HepG2 (cell line): ENCODE results near the gene SEC61A2. TPM values are rescaled to one million over a fixed set of nuclear protein-coding genes. Genes with fewer than 3 reads are reported as not detected.

Experiments
- AHR ChIP-seq: IDR thresholded peaks from 2 replicates; pipeline ENCODE4 v1.6.1; 2018; ENCODE audit warnings: missing genetic modification reagents, missing compliant biosample characterization
- AKAP8 ChIP-seq: sonication (generic); formaldehyde crosslinking; IDR thresholded peaks from 2 replicates; pipeline ENCODE4 v1.5.1; 2020; ENCODE audit warnings: mild to moderate bottlenecking, missing genetic modification reagents
- ATF7-NPFF ChIP-seq: sonication (generic); formaldehyde crosslinking; IDR thresholded peaks from 2 replicates; pipeline ENCODE4 v1.8.1; 2023; ENCODE audit warnings: mild to moderate bottlenecking, low read depth, missing genetic modification reagents, moderate library complexity
- HOMEZ ChIP-seq: IDR thresholded peaks from 2 replicates; pipeline ENCODE4 v1.6.1; 2016; ENCODE audit warnings: low read depth
- ISL2 ChIP-seq: sonication (generic); formaldehyde crosslinking; IDR thresholded peaks from 2 replicates; pipeline ENCODE4 v1.5.0; 2020; ENCODE audit warnings: missing genetic modification reagents
- KDM4B ChIP-seq: sonication (generic); formaldehyde crosslinking; IDR thresholded peaks from 2 replicates; pipeline ENCODE4 v1.4.0; 2020; ENCODE audit warnings: missing genetic modification reagents
- KDM5B ChIP-seq: sonication (generic); formaldehyde crosslinking; IDR thresholded peaks from 2 replicates; pipeline ENCODE4 v1.4.0; 2020; ENCODE audit warnings: missing genetic modification reagents, mild to moderate bottlenecking, borderline replicate concordance
- KDM6A ChIP-seq: IDR thresholded peaks from 2 replicates; pipeline ENCODE4 v1.6.1; 2016; ENCODE audit warnings: low read depth
- KMT2A ChIP-seq: sonication (generic); formaldehyde crosslinking; IDR thresholded peaks from 2 replicates; pipeline ENCODE4 v1.4.0; 2020; ENCODE audit warnings: missing genetic modification reagents
- MNT ChIP-seq: fragments of 450-650 bp; IDR thresholded peaks from 2 replicates; pipeline ENCODE4 v1.6.1; 2016
- SALL1 ChIP-seq: sonication (generic); formaldehyde crosslinking; IDR thresholded peaks from 2 replicates; pipeline ENCODE4 v1.8.0; 2022; ENCODE audit warnings: mild to moderate bottlenecking, missing genetic modification reagents
- SOX13 ChIP-seq, 3 experiments: fragments of 450-650 bp in 1 of 3; sonication (generic) in 1 of 3; formaldehyde crosslinking in 1 of 3; IDR thresholded peaks in 2 of 3; conservative IDR thresholded peaks in 1 of 3; 2 replicates each; pipeline versions ENCODE4 v1.5.0 to v1.6.1; 2016 to 2020; ENCODE audit warnings: antibody characterized with exemption in 1 of 3, mild to moderate bottlenecking in 1 of 3, missing compliant biosample characterization in 1 of 3, missing genetic modification reagents in 1 of 3, moderate library complexity in 1 of 3
- TRIM24 ChIP-seq: sonication (generic); formaldehyde crosslinking; IDR thresholded peaks from 2 replicates; pipeline ENCODE4 v1.8.0; 2022; ENCODE audit warnings: mild to moderate bottlenecking, missing genetic modification reagents
- ZC3H13 ChIP-seq: sonication (generic); formaldehyde crosslinking; IDR thresholded peaks from 2 replicates; pipeline ENCODE4 v1.8.1; 2023; ENCODE audit warnings: mild to moderate bottlenecking, missing genetic modification reagents, moderate library complexity
- ZNF234 ChIP-seq: sonication (generic); formaldehyde crosslinking; conservative IDR thresholded peaks from 2 replicates; pipeline ENCODE4 v1.5.1; 2020; ENCODE audit warnings: mild to moderate bottlenecking, missing genetic modification reagents
- ZNF256 ChIP-seq: sonication (generic); formaldehyde crosslinking; conservative IDR thresholded peaks from 2 replicates; pipeline ENCODE4 v1.4.0; 2020; ENCODE audit warnings: missing genetic modification reagents
- ZNF280D ChIP-seq: sonication (generic); formaldehyde crosslinking; IDR thresholded peaks from 2 replicates; pipeline ENCODE4 v1.5.1; 2020; ENCODE audit warnings: mild to moderate bottlenecking, missing genetic modification reagents
- ZNF710 ChIP-seq: sonication (generic); formaldehyde crosslinking; IDR thresholded peaks from 2 replicates; pipeline ENCODE4 v1.5.0; 2020; ENCODE audit warnings: mild to moderate bottlenecking, missing genetic modification reagents, borderline replicate concordance
- ZNF75D ChIP-seq: sonication (generic); formaldehyde crosslinking; IDR thresholded peaks from 2 replicates; pipeline ENCODE4 v1.8.1; 2023; ENCODE audit warnings: missing genetic modification reagents, mild to moderate bottlenecking, borderline replicate concordance
- ZSCAN21 ChIP-seq: sonication (generic); formaldehyde crosslinking; IDR thresholded peaks from 2 replicates; pipeline ENCODE4 v1.8.0; 2022; ENCODE audit warnings: mild to moderate bottlenecking, missing genetic modification reagents, moderate library complexity, borderline replicate concordance
- polyA plus RNA-seq, 8 experiments: library from polyadenylated mRNA; depleted of rRNA in 3 of 8; stranded (reverse) in 7 of 8; unstranded in 1 of 8; fragments of >200 nt; fragmentation: Illumina TruSeq in 4 of 8; extraction: Trizol in 4 of 8; gene quantifications; 2 replicates each; pipeline versions ENCODE4 v1.2.1 to v1.2.3, GENCODE V29; 2011 to 2016; ENCODE audit warnings: low read depth in 4 of 8, missing spikeins in 1 of 8, mixed read lengths in 1 of 8; ENCODE audit not compliant: insufficient read depth in 1 of 8
- total RNA-seq, 5 experiments: library from RNA; depleted of rRNA; stranded (reverse); fragments of >200 nt; fragmentation: Illumina TruSeq; extraction: Trizol; gene quantifications; 2 replicates each; pipeline ENCODE4 v1.2.3, GENCODE V29; 2016; ENCODE audit warnings: low read depth in 1 of 5

The SEC61A2 gene
- total and polyA plus RNA-seq, 2 of the 13 experiments (the other 11 are each of a cell fraction or from before 2014, with no cell fraction given): 5.5 to 7.4 TPM

DNA sequence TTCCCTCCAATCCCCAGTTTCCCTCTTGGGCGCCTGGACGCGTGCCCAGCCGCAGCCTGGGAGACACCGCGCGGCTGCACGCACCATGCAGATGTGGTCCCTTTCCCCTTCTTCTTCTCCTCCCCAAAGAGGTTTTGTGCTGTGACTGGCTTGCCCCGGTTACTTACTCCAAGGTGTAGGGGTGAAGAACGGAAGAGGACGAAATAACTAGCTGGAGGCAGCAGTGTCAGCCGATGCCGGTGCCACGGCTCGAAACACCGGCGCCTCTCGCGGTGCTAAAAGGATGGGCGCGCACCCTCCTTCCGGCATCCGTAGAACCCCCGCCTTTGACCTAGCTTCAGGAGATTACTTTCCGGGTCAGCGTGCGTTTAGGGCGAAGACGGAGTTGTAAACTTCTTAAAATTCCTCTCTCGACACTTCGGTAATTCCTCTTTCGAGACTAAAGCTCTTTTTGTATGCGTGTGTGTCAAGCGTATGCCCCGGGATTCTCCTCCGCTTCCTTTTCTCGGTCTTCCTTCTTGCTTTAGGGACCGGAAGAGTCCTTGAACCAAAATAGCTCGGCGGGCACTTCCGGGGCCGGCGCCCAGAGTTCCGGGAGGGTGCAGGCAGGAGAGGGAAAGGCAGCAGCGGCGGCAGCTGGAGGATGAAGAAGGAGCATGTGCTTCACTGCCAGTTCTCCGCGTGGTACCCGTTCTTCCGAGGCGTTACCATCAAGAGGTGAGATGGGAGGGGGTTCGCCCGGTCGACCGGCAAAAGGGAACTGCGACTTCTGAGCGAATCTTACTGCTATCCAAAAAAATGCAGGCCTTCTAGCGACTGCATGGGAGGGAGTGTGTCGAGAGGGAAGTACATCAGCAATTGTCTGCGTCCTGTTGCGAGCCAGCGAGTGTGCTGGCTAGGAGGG is 66.4 kb downstream of the SEC61A2 start, which contains the start of the genes CDC123 and NUDT5 (continued):
- TF ChIP-seq MNT (peak; percentile 19; the same call in 1 of the 2 replicates), ZNF256 (CRISPR knock-in tag) (no peak), ATF7-NPFF (peak; percentile 31; the same call in 1 of the 2 replicates), SOX13 (IDR thresholded peaks at IDR 0.05) (peak; percentile 18; the same call in 1 of the 2 replicates), SOX13 (CRISPR knock-in tag; conservative IDR thresholded peaks at IDR 0.05 in 1 of 2, IDR thresholded peaks at IDR 0.05 in 1 of 2) (no peak), KDM6A (CRISPR knock-in tag) (no peak), KDM5B (CRISPR knock-in tag) (peak; percentile 95), ZNF280D (peak; percentile 58), AKAP8 (no peak), ZC3H13 (CRISPR knock-in tag) (0 out of 2 replicates have a peak, but pooled peaks have one; percentile 18), ZNF710 (CRISPR knock-in tag) (no peak), TRIM24 (CRISPR knock-in tag) (no peak), ZNF234 (0 out of 2 replicates have a peak, but pooled peaks have one; percentile 29), KMT2A (CRISPR knock-in tag) (peak; percentile 95), AHR (CRISPR knock-in tag) (no peak), ISL2 (CRISPR knock-in tag) (no peak; the same call in 1 of the 2 replicates), ZSCAN21 (CRISPR knock-in tag) (peak; percentile 75; the same call in 1 of the 2 replicates), KDM4B (CRISPR knock-in tag) (peak; percentile 44; the same call in 1 of the 2 replicates), ZNF75D (CRISPR knock-in tag) (no peak), HOMEZ (CRISPR knock-in tag) (no peak), SALL1 (CRISPR knock-in tag) (peak; percentile 71)
